ENCODE results near the gene STX3.
"Not testable (repeated sequence)": the region's sequence is repeated elsewhere in the genome, so short reads cannot be mapped to it uniquely, and the experiment has no call there.

The STX3 gene

DNA sequence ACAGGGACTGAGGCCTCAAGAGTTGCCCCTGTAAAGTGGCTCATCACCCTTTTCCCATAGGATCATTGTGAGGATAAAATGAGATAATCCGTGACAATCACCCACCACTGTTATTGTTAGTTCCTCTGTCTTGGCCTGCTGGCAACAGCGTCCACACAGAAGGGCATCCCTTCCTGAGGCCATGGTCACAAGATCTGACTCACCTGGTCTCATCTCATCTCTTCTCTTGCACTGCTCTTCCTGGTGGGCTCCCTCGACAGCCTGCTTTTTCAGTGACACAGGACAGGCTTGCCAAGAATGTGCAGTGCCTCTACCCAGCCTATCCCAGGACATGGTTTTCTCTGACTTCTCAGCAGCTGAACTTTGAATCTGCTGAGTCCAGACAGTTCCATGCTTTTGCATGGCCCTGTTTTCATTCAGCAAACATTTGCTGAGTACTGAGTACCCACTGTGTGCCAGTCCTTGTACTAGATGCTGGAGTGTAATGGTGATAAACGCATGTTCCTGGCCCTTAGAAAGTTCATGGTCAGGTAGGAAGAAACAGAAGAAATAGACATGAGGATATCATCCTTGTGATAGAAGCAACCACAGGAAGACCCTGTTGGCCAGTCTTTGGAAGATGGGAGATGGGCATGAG, 3.3 kb downstream of the STX3 start:
- no peak for DNase-seq (ENCODE audit: low spot score)

DNA sequence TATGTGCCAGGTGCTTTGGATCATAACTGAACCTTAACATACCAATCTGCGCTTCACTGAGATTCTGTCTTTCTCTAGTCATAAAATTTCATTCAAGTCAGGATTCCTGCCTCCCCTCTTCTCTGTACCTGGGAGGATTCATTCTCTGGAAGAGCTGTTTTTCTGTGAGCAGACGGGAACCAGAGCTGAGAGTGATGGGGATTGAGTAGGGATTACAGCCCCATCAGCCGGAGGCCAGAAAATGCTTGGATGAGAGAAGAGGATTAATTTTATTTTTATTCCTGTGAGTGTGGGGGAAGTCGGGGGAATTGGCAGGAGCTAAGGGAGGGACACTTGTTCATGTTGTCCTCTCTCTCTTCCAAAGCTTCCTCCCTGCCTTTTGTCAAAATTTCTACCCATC, 4.7 kb downstream of the STX3 start:
- DNase-seq (ENCODE audit: low spot score) = no peak

DNA sequence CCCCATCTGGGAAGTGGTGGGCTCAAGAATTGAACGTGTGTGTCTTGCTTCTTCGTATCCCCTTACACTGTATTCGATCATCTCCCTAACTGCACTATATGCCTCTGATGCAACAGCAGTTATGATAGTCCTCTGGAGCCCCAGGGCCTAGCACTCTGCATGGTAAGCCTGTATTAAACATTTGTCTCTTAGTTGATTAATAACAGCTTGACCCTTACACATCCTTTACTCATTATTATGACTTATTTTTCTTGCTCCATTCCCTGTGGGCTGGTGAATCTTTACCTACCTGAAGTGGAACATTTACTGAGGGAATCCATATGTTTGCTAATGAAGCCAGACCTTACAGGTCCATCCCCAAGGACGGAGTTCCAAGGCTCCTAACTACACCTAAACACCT, 5.6 kb downstream of the STX3 start:
- DNase-seq (ENCODE audit: low spot score) = no peak

DNA sequence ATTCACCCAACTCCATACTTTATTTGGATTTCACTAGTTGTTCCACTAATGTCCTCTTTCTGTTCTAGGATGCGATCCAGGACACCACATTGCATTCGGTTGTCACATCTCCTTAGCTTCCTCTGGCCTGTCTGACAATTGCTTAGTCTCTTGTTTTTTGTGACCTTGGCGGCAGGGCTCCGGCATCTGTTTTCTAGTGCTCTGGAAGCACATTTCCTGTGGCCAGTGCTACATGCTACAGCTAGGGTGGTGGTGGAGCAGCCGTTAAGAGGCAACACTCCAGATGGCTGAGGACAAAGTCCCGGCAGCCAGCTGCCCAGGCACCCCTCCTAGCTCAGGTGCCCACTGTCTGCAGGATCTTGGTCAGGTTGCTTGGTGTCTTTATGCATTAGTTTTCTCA, 6.8 kb downstream of the STX3 start:
- no peak for DNase-seq (ENCODE audit: low spot score)

DNA sequence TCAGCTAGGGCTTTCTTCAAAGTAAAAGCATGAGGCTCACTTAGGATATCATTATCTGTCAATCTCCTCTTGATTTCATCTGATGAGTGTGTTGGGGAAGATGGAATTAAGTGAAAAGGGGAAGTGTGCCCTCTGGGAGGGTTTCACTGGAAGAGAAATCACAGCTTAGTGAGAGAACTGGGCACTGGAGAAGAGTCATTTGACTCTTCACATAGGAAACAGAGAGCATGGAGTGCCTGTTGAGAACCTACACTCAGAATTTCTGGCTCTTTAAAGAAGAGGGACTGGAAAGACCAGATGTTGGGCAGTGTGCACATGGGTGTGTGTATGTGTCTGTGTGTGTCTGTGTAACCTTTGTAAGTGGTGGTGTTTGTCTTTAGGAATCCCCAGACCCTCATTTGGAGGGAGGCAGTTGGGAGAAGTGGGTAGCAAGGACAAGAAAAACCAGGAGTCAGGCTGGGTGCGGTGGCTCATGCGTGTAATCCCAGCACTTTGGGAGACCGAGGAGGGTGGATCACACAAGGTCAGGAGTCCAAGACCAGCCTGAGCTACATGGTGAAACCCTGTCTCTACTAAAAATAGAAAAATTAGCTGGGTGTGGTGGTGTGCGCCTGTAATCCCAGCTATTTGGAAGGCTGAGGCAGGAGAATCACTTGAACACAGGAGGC, 10.0 kb downstream of the STX3 start:
- DNase-seq (ENCODE audit: low spot score) = no peak

DNA sequence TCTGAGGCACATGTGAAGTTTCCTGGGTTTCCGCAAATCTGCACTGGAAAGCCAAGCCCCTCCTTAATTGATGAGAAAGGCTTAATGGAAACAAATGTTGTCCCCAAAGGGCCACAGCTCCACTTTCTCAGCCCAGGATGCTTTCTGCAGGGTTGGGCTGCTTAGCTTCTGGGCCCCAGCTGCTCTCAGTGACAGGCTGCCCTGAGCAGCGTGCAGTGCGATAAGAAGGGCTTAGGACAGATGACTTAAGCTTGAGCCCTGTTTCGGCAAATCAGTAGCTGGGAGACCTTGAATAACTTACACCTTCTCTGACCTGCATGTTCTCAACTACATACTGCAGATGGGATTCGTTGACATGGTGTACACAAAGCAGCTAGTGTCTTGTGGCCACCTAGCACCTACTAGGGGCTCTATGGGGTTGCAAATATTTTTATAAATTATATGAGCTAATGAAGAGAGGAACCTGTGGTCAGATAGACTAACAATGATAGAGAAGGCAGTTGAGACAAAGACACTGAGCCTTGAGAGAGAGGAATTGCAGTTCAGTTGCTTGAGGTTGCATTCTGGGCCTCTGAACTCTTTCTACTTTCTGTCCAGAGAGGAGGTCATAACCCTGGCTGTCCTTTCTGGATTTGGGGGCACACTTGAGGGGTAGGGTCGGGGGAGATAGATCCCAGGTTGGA, 11.5 kb downstream of the STX3 start:
- DNase-seq (ENCODE audit: low spot score) = no peak

DNA sequence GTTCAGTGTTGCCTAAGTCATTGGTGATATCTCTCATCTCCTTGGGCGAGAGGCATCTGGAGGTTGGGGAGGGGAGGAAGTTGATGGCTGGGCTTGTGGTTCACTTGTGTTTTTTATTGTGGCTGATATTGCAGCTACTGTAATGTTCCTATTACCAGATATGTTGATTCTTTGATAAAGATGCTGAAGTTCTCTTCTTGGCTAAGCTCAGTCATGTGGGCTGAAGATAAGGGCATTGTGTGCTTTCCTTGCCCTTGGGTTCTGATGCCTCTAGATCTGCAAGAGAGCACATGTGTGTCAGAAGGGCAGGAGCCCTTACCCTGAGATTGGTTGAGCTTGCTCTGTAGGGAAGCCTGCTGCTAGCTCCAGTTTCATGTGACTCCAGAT, 12.0 kb downstream of the STX3 start:
- DNase-seq (ENCODE audit: low spot score) = no peak

DNA sequence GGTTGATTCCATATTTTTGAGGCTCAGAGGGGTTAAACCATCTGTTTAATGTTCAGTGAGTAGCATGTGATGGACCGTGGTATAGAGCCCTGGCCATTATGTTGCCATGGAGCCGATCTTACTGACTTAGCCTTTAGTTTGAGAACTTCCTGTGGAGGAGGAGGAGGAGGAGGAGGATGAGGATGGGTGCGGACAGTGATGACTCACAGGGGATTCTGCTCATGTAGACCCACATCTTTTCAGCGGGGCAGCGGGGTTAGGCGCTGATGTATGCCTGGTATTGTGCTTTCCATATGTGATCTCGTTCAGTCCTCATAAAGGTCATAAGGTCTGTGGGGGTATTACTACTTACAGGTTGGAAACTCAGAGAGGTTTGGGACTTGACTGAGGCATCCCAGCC, 13.9 kb downstream of the STX3 start:
- DNase-seq (ENCODE audit: low spot score) = no peak

DNA sequence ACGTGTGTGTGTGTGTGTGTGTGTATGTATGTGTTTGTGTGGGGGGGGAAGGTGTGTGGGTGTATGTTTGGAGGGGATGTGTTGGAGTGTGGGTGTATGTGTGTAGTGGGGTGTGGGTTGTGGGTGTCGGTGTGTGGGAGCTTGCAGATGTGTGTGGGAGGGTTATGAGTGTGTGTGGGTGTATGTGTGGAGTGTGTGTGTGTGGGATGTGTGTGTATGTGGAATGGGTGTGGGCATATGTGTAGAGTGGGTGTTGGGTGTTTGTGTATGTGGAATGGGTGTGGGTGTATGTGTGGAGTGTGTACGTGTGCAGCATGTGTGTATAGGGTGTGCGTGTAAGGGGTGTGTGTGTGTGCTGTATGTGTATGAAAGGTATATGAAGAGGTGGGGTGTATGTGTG, 14.7 kb downstream of the STX3 start:
- DNase-seq (ENCODE audit: low spot score) = no peak

DNA sequence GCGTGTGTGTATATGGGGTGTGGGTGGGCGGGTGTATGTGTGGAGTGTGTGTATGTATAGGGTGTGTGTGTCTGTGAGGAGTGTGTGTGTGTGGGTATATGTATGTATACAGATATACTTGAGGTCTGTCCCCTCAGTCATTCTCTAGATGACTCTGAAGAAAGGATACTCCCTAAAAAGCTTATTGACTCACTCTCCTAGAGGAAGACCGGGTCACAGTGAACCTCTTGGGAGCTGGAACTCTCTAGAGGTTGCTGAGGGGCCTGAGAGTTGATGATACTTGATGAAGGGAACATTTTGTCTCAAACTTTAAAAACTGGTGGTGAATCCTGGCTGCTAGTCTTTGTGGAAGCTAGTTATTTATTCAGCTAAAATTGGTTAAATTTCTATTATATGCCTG, 15.1 kb downstream of the STX3 start:
- no peak for DNase-seq (ENCODE audit: low spot score)

DNA sequence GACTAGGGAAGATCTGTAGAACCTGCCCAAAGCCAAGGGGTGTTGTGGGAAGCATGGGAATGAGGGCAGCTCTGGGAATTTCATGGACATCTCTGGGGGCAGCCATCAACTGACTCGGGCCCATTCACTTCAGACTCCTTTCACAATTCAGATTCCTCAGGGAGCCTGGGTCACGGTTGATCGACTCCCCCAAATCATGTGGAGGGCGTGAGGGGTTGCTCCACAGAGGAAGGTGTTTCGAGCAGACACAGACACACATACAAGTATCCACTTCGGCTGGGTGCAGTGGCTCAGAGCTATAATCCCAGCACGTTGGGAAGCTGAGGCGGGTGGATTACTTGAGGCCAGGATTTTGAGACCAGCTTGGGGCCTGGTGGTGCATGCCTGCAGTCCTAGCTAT, 15.7 kb downstream of the STX3 start:
- no peak for DNase-seq (ENCODE audit: low spot score)

DNA sequence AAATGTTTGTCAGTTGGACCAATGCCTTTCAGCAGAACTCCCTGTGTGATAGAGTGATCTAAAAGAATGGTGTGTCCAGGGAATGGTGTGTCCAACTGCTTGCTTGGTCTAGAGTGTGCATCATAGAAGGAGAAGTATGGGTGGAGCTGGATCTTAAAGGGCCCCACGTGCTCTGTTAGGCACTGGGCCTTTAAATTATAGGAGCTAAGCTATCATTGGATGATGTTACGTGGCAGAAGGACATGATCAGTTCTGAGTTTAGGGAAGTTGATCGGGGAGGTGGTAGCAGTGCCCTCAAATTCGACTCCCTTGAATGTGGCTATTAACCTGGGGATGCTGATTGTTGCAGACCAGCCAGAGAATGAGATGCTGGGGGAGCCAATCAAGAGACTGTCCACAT, 16.4 kb downstream of the STX3 start:
- DNase-seq (ENCODE audit: low spot score) = no peak

DNA sequence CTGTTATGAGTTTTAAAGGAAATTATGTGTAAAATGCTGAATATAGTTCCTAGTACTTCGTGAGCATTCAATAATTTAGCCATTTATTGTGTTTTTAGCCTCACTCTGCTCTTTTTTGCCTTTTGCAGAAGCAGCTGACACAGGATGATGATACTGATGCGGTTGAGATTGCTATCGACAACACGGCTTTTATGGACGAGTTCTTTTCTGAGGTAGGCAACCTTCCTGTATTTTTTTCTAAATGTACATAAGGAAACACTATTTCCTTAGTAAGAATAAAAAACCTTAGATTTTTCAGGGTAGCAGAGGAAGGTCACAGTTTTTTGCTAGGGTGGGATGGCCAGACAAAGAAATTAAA, 17.9 kb downstream of the STX3 start:
- no peak for DNase-seq (ENCODE audit: low spot score)

DNA sequence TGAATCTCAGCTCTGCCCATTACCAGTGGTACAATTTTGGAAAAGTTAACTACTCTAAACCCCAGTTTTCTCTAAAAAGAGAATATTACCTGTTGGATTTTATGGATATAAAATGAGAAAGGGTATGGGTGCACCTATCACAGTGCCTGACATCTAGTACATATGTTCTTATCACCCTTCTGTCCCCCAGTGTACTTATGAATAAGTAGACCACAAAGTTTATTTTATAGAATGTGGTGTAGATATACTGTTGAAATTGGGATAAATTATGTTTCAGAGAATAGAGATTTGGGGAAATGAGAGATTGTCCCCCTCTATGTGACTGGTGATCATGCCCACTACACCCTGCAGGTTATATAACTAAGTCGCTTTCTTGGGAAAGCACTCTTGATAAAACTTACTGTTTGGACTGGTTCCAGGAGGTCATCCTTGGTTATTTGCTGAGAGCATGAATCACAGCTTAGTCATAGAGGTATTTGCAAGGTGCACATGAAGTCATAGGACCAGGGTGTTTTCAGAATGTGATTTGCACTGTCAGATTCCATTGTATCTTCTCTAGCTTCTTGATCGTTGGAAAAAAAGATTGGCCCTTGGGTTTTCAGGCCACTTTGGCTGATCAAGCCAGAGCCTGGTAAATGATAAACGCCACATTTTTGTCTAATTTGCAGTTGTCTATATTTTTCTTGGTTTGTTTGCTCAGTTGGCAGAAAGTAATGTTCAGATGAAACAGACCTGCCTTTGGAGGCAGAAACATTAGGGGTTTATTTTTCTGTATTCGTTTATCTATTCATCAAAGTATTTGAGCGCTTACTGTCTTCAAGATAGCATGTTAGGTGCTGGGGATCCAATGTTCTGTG, 21.3 kb downstream of the STX3 start:
- DNase-seq (ENCODE audit: low spot score) = no peak

DNA sequence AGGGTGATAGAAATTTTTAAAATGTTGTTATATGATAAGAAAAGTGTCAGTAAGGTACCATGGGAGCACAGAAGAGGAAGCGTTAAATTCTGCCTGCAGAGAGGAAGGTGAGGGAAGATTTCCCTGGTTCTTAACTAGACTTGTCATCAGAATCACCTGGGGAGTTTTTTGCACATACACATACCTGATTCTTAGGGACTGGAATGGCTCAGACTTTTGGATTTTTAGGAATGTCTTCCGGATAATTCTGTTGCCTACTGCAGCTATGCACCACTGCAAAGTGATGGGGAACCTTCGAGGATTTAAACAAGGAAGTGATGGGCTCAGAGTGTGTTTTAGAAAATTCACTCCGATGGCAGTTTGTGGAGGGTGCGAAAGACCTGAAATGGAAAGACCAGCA, 21.9 kb downstream of the STX3 start:
- DNase-seq (ENCODE audit: low spot score) = no peak

DNA sequence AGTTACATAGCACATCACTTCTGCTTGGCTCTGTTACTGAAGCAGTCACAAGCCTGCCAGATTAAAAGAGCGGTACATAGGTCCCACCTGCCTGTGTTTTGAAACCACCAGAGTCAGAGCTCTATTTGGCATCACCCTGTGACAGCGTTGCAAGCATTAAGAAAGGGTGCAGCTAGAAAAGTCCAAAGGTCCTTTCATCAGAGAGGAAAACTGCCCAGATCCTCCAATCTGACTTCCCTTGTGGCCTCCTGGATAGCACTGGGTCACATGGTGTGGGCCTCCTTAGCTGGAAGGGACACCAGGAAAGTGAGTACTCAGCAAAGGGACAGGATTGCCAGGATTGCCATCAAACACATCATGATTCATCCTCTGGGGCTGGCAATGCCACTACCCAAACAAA, 22.9 kb downstream of the STX3 start:
- DNase-seq (ENCODE audit: low spot score) = no peak

DNA sequence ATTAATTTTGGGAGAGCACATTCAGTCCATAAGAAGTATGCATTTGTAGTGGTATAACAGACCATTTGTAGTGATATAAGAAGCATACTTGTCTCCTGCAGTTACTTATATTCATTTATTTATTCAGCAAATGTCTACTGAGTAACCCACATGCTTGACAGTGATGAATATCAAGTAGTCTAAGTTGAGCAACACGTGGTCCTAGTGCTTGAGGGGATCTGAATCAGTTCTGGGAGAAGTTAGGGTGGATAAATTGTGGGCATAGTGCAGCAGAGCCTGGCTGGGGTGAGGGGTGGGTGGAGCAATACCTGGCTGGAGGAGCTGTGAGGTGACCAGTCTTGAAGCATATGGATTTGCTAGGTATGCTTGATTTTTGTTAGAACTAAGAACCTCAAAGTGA, 24.3 kb downstream of the STX3 start:
- DNase-seq (ENCODE audit: low spot score) = no peak

DNA sequence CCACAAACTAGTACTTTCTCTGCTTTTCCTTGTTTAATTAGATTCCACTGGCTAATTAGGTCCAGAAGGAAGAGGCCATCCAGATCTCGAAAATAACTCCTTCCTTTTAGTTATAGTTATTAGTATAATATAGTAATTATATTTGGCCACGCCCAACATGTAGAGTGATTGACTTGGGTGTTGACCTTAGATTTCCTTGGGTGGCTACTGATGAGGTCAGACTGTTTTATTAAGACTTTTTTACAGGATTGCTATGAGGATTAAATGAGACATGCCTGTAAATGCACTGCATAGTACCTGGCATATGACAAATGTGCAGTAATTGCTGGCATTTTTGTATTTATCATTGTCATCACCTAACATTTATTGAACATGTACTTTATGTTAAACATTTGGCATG, 26.9 kb downstream of the STX3 start:
- DNase-seq (ENCODE audit: low spot score) = no peak

DNA sequence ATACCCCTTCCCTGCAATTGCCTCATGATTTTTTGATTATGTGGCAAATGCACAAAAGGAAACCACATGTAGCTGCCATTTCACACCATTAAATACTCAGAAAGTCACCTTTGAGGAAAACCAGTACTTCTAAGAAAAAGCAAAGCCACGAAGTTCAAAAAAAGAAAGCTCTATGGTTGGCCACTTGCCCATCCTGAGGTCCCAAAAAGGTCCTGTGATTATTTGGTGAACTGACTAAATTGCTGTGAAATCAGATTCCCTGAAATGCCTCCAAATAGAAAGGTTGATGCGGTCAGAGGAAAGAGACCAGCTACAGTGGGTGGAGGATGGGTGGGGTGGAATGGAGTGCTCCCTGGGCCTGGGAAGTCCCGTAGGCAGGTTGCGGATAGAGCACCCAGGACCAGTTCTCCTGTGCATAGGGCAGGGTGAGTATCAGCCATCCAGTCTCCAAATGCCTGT, 28.5 kb downstream of the STX3 start:
- no peak for DNase-seq (ENCODE audit: low spot score)

DNA sequence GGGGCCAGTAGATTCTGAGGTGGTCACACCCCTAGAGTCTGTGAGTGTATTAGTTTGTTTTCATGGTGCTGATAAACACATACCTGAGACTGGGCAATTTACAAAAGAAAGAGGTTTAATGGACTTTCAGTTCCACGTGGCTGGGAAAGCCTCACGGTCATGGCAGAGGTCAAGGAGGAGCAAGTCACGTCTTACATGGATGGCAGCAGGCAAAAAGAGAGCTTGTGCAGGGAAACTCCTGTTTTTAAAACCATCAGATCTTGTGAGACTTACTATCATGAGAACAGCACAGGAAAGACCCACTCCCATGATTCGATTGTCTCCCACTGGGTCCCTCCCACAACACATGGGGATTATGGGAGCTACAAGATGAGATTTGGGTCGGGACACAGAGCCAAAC, 29.3 kb downstream of the STX3 start:
- DNase-seq (ENCODE audit: low spot score) = not testable (repeated sequence)

DNA sequence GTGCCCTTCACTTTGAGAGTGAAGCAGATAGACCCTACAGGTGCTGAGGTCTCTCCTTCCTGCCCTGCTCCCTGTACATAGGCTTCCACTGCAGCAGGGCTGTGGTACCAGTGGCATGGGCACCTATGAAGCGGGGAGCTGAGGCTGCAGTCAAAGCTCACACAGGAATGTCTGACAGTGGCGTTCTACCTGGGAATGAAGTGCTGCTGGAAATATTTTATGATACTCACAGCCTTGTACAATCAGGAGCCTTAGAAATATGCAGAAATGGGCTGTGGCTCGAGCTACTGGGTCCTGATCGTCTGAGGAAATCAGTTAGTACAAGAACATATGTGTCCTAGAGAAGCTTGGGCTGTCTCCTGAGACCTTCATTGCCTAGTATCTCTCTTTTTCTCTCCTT, 30.6 kb downstream of the STX3 start:
- DNase-seq (ENCODE audit: low spot score) = no peak

DNA sequence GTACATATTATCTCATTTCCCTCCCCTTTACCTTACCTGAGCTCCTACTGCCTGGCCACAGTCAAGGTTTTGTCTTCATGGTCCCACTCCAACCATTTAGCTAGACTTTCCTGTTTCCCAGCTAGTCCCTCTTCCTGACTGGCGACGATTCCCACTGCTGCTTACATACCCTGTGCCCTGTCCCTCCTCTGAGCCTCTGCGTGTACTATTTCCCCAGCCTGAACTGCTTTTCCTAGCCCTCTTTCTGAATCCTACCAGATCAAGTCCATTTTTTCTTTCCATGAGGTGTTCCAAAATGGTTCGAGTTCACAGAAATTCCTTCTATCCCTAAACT, 32.0 kb downstream of the STX3 start:
- no peak for DNase-seq (ENCODE audit: low spot score)

DNA sequence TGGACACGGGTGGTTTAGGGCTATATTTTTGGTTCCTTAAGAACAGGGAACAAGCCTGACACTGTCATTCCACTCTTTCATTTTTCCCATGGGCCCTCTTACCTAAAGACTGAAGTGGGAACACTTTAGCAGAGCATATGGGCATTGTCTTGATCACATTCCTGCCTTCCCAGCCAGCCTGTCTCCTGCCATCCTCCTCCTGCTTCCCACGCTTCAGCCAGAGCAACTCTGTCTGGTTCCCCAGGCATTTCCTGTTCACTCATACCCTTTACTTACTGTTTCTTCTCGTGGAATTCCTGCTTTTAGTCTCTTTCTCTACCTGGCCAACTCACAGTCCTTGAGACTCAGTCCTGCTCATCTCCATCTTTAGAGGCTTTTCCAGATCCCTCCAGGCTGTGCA, 32.6 kb downstream of the STX3 start:
- no peak for DNase-seq (ENCODE audit: low spot score)

Measured in hematopoietic multipotent progenitor cell treated with erythropoietin and hydrocortisone succinate and interleukin-3 and kit ligand, for 17 days (in vitro differentiated cells).